Heart left ventricle (tissue), 13 donors: Measurements from ENCODE around the gene ATP9B.

Source experiments
- POLR2A ChIP-seq, 2 donors: fragments of 450-650 bp; IDR thresholded peaks; one replicate each; pipeline ENCODE4 v1.6.1; 2017; ENCODE audit warnings: antibody characterized with exemption in 2 of 2, mild to moderate bottlenecking in 2 of 2, moderate library complexity in 2 of 2
- TF ChIP-seq, protein P1 (sequence below), 12 donors: fragments of 200-600 bp; sonication (generic) in 4 of 12; IDR thresholded peaks; one replicate each; pipeline versions ENCODE4 v1.5.0 to v1.8.0; 2018 to 2022; ENCODE audit warnings: antibody characterized with exemption in 12 of 12, mild to moderate bottlenecking in 5 of 12
- donor health status: ischemic (EF 13 %, LVEDD 7.1; RV severe dilation, severe dysfunction).
- donor health status: DM: no; HTN: yes; CAD: no.
- donor health status: DM: no; HTN: no; CAD: no.
- donor health status: ischemic (EF 25% LVEDD 6.9; RV normal size, moderate dysfunction).
- donor health status: ischemic (EF 25% LVEDD 5.7; RV mildly dilated, moderate dysfunction).
- donor health status: ischemic (EF 35%, LVEDD 5.7; RV mildly dilated, moderate dysfunction).
- donor health status: nonischemic (EF 11% LVEDD 7.7; RV severe dilation, severe dysfunction).
- donor health status: DM: yes; HTN: yes; CAD: no.
- donor health status: PGD.
- donor health status: ischemic (EF 29% LVEDD 5.4; RV normal size, mild dysfunction).
- donor health status: nonischemic (EF 23%, LVEDD 6.1; RV moderate dilation, normal function).

DNA sequence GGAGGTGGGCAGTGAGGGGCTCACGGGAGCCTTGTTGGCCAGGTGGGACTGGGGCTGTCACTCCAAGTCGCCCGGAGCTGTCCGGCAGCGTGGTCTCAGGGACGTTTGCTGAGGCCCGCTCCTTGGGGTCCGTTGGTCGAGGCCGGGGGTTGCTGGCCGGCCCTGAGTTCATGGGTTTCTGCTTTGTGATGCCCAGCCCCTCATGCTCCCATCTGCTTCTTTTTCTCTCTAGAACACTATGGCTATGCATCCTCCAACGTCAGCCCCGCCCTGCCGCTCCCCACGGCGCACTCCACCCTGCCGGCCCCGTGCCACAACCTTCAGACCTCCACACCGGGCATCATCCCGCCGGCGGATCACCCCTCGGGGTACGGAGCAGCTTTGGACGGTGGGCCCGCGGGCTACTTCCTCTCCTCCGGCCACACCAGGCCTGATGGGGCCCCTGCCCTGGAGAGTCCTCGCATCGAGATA lies 341.0 kb downstream of the ATP9B start:
- TF ChIP-seq, protein P1, sequence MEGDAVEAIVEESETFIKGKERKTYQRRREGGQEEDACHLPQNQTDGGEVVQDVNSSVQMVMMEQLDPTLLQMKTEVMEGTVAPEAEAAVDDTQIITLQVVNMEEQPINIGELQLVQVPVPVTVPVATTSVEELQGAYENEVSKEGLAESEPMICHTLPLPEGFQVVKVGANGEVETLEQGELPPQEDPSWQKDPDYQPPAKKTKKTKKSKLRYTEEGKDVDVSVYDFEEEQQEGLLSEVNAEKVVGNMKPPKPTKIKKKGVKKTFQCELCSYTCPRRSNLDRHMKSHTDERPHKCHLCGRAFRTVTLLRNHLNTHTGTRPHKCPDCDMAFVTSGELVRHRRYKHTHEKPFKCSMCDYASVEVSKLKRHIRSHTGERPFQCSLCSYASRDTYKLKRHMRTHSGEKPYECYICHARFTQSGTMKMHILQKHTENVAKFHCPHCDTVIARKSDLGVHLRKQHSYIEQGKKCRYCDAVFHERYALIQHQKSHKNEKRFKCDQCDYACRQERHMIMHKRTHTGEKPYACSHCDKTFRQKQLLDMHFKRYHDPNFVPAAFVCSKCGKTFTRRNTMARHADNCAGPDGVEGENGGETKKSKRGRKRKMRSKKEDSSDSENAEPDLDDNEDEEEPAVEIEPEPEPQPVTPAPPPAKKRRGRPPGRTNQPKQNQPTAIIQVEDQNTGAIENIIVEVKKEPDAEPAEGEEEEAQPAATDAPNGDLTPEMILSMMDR (IDR thresholded peaks at IDR 0.05) = no peak
- TF ChIP-seq POLR2A (IDR thresholded peaks at IDR 0.05) = no peak
